NCI-H2196 (cell line): ENCODE measurements around the gene UBE2A.

ENCODE experiments used
- DNase-seq: peaks from one replicate; lab custom pipeline; 2025; ENCODE audit not compliant: unreplicated experiment; lab: John Stamatoyannopoulos, UW

The UBE2A gene

DNA sequence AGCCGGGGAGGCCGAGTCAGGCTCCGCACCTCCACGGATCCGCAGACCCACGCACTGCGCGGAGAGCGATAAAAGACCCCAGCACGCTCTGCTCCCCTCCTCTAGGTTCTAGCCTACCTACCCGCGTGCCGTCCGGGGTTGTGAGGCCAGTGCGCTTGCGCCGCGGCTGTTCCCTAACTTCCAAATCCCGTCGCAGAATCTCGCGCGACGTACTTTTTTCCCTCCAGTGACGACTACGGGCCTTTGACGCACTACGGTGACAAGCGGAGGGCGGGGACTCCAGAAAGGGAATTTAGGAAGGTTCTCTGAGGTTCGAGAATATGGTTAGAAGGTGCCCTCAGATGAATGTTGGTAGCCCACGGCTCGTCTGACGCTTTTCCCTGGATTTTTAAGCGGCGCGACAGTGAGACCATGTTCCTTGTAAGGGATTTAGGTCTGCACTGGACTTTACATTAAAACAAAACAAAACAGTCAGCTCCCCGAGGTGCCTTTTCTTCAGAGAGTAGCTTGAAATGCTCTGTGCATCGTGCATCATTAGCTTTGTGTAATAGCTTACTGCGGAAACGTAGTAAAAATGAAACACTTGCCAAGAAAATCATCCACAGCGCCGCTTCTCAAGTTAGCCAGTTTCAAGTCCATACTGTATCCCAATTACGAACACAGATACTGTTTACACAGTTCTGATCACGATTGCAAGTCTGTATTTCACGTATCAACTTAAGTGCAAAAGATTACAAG lies 32.1 kb downstream of the UBE2A start, which contains the start of gene NKRF:
NKRF (minus strand) TSS at position 145 of the 738 bp plus-strand sequence.
- peak; percentile 87 for DNase-seq

DNA sequence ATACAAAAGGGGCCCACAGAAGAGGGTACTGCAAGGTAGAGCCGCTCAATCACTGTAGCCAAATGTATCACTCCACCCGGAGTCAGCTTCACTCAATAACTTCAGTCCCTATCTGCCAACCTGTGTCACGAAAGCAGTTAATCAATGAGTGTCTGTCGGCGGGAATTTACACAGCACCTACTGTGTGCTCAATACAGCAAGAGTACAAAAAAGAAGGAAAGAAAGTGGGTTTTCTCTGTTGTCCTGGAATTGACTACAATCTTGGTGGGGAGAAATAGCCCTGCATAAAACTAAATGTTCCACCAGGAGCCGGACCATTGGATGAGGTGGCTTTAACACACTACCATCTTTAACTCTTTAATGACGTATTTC lies 32.6 kb downstream of the UBE2A start:
- no peak for DNase-seq

DNA sequence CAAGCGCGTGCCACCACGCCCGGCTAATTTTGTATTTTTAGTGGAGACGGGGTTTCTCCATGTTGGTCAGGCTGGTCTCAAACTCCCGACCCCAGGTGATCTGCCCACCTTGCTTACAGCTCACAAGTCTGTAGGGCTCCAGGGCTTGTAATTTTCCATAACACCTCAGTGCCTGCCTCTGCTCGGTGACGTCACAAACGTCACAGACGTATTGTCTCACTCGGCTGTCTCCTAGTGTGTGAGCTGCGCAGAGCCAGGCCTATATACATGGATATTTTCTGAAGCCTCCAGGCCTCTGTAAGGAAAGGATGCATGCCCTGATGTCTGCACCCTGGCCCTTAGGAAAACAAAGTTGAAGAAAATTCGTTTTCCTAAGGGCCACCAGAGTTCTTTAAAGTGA lies 40.4 kb downstream of the UBE2A start:
- DNase-seq, result no peak

DNA sequence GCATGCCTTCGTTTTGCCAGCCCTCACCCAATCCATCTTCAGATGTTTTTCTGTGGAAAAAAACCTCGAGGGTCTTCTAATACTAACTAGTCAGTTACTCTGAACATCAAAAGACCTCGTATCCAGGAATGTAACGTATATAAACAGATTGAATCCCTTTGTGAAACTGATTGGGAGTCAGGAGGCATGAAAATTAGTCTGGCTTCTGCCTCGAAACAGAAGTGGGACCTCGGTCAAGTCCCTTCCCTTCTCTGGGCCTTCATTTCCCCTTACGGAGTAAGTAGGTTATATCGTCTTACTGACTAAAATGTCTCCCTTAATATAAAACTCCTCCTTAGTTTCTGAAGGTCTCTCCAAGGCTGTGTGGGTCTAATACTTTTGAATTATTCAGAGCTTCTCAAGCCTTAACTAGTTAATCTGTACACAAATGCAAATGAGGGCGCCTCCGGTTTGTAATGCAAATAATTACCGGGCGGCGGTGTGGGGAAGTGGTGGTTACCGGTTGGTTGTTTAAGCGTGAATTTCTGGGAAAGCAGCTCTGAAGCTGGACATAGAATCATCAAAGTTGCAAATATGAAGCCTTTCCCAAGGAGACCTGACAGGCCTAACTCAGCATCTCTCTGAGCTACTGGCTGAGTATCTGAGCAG lies 43.3 kb downstream of the UBE2A start:
- DNase-seq, result no peak

DNA sequence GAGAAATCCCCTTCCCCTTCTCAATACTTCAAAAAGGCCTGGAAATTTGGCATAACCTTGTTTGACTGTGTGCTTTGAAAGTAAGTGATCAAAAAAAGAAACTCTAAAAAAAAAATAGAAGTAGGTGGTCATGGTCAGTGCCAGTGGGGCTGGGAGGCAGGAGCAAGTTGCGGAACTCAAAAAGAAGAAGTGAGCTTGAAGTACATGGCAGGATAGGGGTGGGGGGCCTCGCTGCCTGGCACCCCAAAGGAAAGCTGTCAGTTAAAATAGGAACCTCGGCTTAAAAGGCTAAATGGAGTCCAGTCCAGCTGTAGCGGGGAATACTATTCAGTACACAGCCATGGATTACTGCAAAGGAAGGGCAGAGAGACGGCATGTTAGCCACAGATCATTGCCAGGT lies 44.1 kb downstream of the UBE2A start:
- no peak for DNase-seq

DNA sequence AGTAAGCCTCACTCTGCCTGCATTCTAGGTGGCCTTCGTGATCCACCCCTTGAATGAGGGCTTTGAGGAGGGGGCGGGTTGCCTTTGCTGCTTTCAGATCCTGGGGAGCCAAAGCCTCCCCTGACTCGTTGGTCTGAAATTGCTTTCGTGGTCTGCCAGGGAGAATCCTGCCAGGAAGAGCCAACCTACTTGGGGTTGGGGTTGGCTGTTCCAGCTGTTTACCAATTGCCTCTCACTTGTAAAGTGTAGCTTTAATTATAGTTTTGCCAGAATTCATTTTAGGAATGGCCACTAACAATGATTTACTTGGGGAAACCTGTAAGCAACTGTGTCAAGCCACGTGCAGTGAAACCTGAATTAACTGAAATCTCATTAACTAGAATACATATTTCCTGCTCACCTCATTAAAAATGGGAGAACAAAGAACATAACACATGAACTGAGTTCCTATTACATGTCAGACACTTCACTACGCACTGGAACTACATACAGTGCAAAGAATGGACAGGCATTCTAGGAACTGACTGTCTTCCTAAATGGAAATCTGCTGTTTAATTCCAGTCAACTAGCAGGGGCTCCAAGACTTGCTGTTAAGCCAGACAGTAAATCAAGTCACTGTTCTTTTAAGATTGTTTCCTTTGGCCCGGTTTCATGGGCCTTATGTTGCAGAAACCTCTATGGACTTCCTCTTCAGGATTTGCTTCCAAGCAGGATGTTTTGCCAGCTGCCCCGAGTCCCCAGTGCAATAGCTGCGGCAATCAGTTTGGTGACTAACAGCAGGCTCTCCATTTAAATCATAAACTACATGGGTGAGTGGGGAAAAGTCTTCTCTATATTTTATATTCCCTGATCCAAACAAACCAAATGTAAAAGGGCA lies 48.2 kb downstream of the UBE2A start:
- DNase-seq, result peak; percentile 8

DNA sequence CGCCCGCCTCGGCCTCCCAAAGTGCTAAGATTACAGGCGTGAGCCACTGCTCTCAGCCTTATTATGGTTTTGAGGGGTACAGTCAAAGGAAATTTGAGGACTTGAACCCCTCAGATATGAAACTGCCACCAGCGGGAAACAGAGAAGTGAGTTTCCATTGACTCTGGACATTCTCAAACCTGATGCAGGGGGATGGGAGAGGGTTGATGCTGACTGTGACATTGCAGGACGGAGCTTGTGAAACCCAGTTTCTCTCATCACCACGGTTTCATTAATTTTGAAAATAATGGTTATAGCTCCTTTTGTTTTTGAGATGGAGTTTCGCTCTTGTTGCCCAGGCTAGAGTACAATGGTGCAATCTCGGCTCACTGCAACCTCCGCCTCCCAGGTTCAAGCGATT lies 50.1 kb downstream of the UBE2A start:
- no peak for DNase-seq

DNA sequence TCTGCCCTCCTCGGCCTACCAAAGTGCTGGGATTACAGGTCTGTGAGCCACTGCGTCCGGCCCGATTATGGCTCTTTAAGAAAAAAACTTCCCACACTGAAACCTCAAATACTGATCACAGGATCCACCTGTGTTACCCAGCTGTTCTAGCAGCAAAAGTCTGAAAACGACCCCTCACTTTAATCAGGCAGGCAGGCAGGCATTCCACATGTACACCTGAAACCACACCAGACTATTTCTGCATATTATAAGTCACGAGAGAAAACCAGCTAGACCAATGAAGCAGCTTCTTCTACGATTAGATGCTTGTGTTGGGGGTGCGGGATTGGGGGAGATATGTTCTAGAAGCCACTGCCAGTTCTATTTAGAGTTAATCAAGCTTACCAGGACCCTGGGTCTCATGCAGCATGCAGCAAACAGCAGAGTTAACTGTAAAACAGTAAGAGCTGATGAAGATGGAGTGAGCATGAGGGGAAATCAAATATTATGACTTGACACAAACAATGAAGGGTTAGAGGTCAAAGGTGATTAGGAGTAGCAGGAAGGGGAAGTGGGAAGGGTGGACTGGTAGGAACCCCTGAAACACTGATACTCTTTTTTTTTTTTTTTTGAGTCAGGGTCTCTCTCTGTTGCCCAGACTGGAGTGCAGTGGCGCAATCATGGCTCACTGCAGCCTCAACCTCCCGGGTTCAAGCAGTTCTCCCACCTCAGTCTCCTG lies 50.7 kb downstream of the UBE2A start:
- DNase-seq, result no peak

DNA sequence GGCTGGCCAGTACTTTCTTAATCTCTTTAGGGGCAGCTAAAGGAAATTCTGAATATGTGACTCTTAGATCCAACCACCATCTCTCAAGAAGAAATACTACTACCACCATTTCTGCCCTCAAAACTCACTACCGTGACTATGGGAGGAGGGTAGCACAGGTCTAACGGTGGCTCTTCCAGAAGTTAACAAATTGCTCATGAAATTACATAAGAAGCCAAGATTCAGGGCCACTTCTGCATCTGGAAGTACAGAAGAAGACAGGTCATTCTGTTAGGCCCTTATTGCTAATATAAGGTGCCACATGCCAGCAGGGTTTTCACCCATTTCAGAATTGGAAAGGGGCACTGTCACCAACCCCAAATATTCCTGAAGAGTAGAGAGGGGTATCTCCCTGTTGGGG lies 51.5 kb downstream of the UBE2A start:
- DNase-seq, result no peak
